MCF 10A (cell line): Measurements from ENCODE around the gene KCTD7. TPM values are rescaled to one million over a fixed set of nuclear protein-coding genes. Genes with fewer than 3 reads are reported as not detected.

ENCODE experiments used
- BruUV-seq: library from RNA; stranded (reverse); fragments of 400-500 nt; replicated peaks from 2 replicates; lab custom pipeline; 2021; lab: Mats Ljungman, UMichigan
- CTCF ChIA-PET: fragments of 300-600 bp; sonication (Branson Sonifier 250); formaldehyde crosslinking; extraction: SDS; loops from one replicate; lab custom pipeline; 2021; ENCODE audit warnings: antibody characterized with exemption, inconsistent platforms; lab: Yijun Ruan, JAX
- POLR2A ChIA-PET: fragments of 300-600, 350-650 bp; sonication (Branson Sonifier 250); formaldehyde crosslinking; extraction: SDS; loops from one replicate; lab custom pipeline; 2020; ENCODE audit warnings: antibody characterized with exemption, inconsistent platforms; lab: Yijun Ruan, JAX
- DNase-seq: peaks from one replicate; pipeline ENCODE4 v3.0.0-alpha.2; 2018; ENCODE audit not compliant: unreplicated experiment
- H3K27ac Mint-ChIP-seq: one replicate; pipeline ENCODE4 v1.8.0; 2022; ENCODE audit warnings: mild to moderate bottlenecking, low read depth, mixed read lengths; ENCODE audit not compliant: unreplicated experiment
- H3K27me3 Mint-ChIP-seq: one replicate; pipeline ENCODE4 v1.8.0; 2022; ENCODE audit warnings: mixed read lengths; ENCODE audit not compliant: insufficient read depth, unreplicated experiment
- H3K36me3 Mint-ChIP-seq: one replicate; pipeline ENCODE4 v1.8.0; 2022; ENCODE audit warnings: mild to moderate bottlenecking, moderate library complexity, mixed read lengths; ENCODE audit not compliant: insufficient read depth, unreplicated experiment
- H3K4me1 Mint-ChIP-seq: one replicate; pipeline ENCODE4 v1.8.0; 2022; ENCODE audit warnings: mixed read lengths; ENCODE audit not compliant: insufficient read depth, unreplicated experiment
- H3K4me3 Mint-ChIP-seq: one replicate; pipeline ENCODE4 v1.8.0; 2022; ENCODE audit warnings: mild to moderate bottlenecking, moderate library complexity, mixed read lengths; ENCODE audit not compliant: unreplicated experiment
- H3K9me3 Mint-ChIP-seq: one replicate; pipeline ENCODE4 v1.8.0; 2022; ENCODE audit warnings: mixed read lengths; ENCODE audit not compliant: unreplicated experiment
- intact Hi-C: fragments of 100-400 bp; cut with micrococcal nuclease; formaldehyde crosslinking; loops from 2 replicates; pipeline ENCODE4 v1.14.1; 2022
- total RNA-seq: library from RNA; stranded (reverse); gene quantifications from 2 replicates; pipeline ENCODE4 v1.2.3, GENCODE V29; 2022
- TF ChIP-seq, protein P1 (sequence below): fragments of 200-600 bp; IDR thresholded peaks from one replicate; pipeline ENCODE4 v1.8.0; 2022; ENCODE audit warnings: antibody characterized with exemption, mild to moderate bottlenecking; ENCODE audit not compliant: unreplicated experiment

Gene KCTD7
- total RNA-seq, 1 experiment from 2014 or later, result 3.7 TPM

- H3K9me3 Mint-ChIP-seq, result no peaks in the 10 kb centered on the region
- H3K4me3 Mint-ChIP-seq, result no peak overlapping the region
- no peaks in the 10 kb centered on the region for H3K4me1 Mint-ChIP-seq
- H3K36me3 Mint-ChIP-seq, result peaks cover 26% of the 10 kb centered on the region
- ChIA-PET POLR2A (interaction anchor here (0.6 to 0.7 kb wide), 2 partner anchors 32 to 800 kb away, joined by 3 to 5 read pairs; no protein-coding TSS in a partner anchor), CTCF (interaction anchor here (0.6 kb wide), 1 partner anchor 112 kb away, joined by 4 read pairs; no protein-coding TSS in a partner anchor)
- no peak for DNase-seq
- no peak overlapping the region for H3K27ac Mint-ChIP-seq
- TF ChIP-seq, protein P1, sequence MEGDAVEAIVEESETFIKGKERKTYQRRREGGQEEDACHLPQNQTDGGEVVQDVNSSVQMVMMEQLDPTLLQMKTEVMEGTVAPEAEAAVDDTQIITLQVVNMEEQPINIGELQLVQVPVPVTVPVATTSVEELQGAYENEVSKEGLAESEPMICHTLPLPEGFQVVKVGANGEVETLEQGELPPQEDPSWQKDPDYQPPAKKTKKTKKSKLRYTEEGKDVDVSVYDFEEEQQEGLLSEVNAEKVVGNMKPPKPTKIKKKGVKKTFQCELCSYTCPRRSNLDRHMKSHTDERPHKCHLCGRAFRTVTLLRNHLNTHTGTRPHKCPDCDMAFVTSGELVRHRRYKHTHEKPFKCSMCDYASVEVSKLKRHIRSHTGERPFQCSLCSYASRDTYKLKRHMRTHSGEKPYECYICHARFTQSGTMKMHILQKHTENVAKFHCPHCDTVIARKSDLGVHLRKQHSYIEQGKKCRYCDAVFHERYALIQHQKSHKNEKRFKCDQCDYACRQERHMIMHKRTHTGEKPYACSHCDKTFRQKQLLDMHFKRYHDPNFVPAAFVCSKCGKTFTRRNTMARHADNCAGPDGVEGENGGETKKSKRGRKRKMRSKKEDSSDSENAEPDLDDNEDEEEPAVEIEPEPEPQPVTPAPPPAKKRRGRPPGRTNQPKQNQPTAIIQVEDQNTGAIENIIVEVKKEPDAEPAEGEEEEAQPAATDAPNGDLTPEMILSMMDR, result no peak
- BruUV-seq, result no TSS peak
- no peaks in the 10 kb centered on the region for H3K27me3 Mint-ChIP-seq
- intact Hi-C loops, result no loop called here
These were observed 34.1 kb downstream of the KCTD7 start for GRCh38 chr7:66662646-66663264.

DNA sequence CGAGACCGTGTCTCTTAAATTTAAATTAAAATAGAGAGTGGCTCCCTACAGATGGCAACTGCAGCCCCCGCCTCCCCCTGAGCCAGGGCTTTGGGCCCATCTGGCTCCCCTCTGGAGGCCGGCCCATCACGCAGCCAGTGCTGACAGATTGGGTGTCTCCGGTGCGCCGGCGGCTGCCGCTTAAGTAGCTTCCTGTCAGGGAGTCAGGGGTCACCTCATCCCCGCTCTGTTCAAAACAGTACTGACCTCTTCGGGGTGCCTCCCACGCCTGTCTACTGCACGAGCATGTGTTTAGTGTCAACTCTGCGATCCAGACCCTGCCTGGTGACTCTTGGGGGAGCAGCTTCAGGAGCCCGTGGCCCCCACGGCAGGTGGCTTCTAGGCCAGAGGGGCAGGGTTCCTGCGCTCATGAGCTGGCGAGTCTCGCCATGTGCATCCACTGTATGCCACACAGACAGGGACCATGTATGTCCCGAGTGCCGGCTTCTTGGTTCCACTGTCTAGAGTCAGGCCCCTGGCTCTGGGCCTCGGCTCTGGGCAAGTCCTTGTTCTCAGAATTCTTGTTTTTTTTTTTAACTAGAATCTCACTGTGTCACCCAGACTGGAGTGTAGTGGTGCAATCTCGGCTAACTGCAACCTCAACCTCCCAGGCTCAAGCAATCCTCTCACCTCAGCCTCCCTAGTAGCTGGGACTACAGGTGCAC, 36.1 kb downstream of the KCTD7 start:
- H3K27me3 Mint-ChIP-seq, result no peaks in the 10 kb centered on the region
- H3K9me3 Mint-ChIP-seq, result no peaks in the 10 kb centered on the region
- no peaks in the 10 kb centered on the region for H3K4me1 Mint-ChIP-seq
- peaks cover 16% of the 10 kb centered on the region for H3K36me3 Mint-ChIP-seq
- no TSS peak for BruUV-seq
- DNase-seq, result no peak
- no peak overlapping the region for H3K27ac Mint-ChIP-seq
- TF ChIP-seq, protein P1, result no peak
- H3K4me3 Mint-ChIP-seq, result no peak overlapping the region
- intact Hi-C loops, result no loop called here
- POLR2A ChIA-PET, result no interaction called here
- CTCF ChIA-PET, result interaction anchor here (1.3 kb wide), 1 partner anchor 90 kb away, joined by 3 read pairs; no protein-coding TSS in a partner anchor

GRCh38 chr7:66666313-66666952, 37.8 kb downstream of the KCTD7 start:
- H3K4me3 Mint-ChIP-seq, result no peak overlapping the region
- CTCF ChIA-PET, result interaction anchor here (0.6 to 1.3 kb wide), 2 partner anchors 91 to 572 kb away, joined by 3 read pairs; no protein-coding TSS in a partner anchor
- H3K27ac Mint-ChIP-seq, result no peak overlapping the region
- TF ChIP-seq, protein P1, result no peak
- no peaks in the 10 kb centered on the region for H3K9me3 Mint-ChIP-seq
- H3K4me1 Mint-ChIP-seq, result no peaks in the 10 kb centered on the region
- H3K36me3 Mint-ChIP-seq, result peaks cover 14% of the 10 kb centered on the region
- no TSS peak for BruUV-seq
- no peaks in the 10 kb centered on the region for H3K27me3 Mint-ChIP-seq
- DNase-seq, result no peak
- POLR2A ChIA-PET, result interaction anchor here (0.7 to 1.4 kb wide), 2 partner anchors 11 to 171 kb away, joined by 3 to 7 read pairs; no protein-coding TSS in a partner anchor
- intact Hi-C loops, result no loop called here
